Lung (tissue), 12 donors: ENCODE data around the gene C19orf85. TPM values are rescaled to one million over a fixed set of nuclear protein-coding genes. Genes with fewer than 3 reads are reported as not detected.

ENCODE experiments used
- ATAC-seq: fragments of 200-7000 bp; cut with Tn5 transposase; one replicate; pipeline ENCODE4 v1.9.1; 2020; ENCODE audit warnings: moderate number of reproducible peaks; ENCODE audit not compliant: insufficient read depth, low FRiP score
- DNase-seq, 3 donors: peaks; one replicate each; pipeline ENCODE4 v3.0.0-alpha.2; 2013 to 2017
- H3K27ac ChIP-seq, 2 donors: one replicate each; pipeline ENCODE4 v1.5.1; 2013; ENCODE audit warnings: mild to moderate bottlenecking in 2 of 2, moderate library complexity in 2 of 2, control low read depth in 1 of 2, inconsistent platforms in 1 of 2, low read depth in 1 of 2, low read length in 1 of 2
- H3K27me3 ChIP-seq, 3 donors: one replicate each; pipeline ENCODE4 v1.5.1; 2013; ENCODE audit warnings: low read length in 2 of 3; ENCODE audit not compliant: control insufficient read depth in 3 of 3, insufficient read depth in 3 of 3
- H3K36me3 ChIP-seq, 4 donors: one replicate each; pipeline ENCODE4 v1.5.1; 2013; ENCODE audit warnings: low read length in 4 of 4, mild to moderate bottlenecking in 1 of 4, moderate library complexity in 1 of 4; ENCODE audit not compliant: control insufficient read depth in 4 of 4, insufficient read depth in 4 of 4
- H3K4me1 ChIP-seq, 5 donors: one replicate each; pipeline ENCODE4 v1.5.1; 2013; ENCODE audit warnings: low read length in 5 of 5, mild to moderate bottlenecking in 2 of 5, moderate library complexity in 1 of 5; ENCODE audit not compliant: control insufficient read depth in 5 of 5, insufficient read depth in 5 of 5
- H3K4me3 ChIP-seq: one replicate; pipeline ENCODE4 v1.5.1; 2013; ENCODE audit warnings: mild to moderate bottlenecking, control low read depth, moderate library complexity
- H3K9ac ChIP-seq, 2 donors: one replicate each; pipeline ENCODE4 v1.5.1; 2013; ENCODE audit warnings: low read length in 2 of 2, control low read depth in 1 of 2; ENCODE audit not compliant: insufficient read depth in 1 of 2
- H3K9me3 ChIP-seq, 4 donors: one replicate each; pipeline ENCODE4 v1.5.1; 2013; ENCODE audit warnings: low read length in 3 of 4, mild to moderate bottlenecking in 1 of 4, moderate library complexity in 1 of 4; ENCODE audit not compliant: control insufficient read depth in 4 of 4, insufficient read depth in 3 of 4
- CTCF ChIP-seq: IDR thresholded peaks from 2 replicates; pipeline ENCODE4 v1.5.1; 2012; ENCODE audit warnings: mild to moderate bottlenecking; ENCODE audit errors: control extremely low read depth, extremely low read depth
- WGBS, 2 donors: extraction: QIAGEN DNeasy Blood & Tissue Kit; methylation state at CpG; one replicate each; pipeline ENCODE4 v1.1.7; 2013; 5-methylcytosine and 5-hydroxymethylcytosine counted together
- polyA plus RNA-seq, 2 donors: library from polyadenylated mRNA; stranded (reverse); fragments of 200-250 nt; gene quantifications; one replicate each; pipeline ENCODE4 v1.2.1, GENCODE V29; 2013
- total RNA-seq, 2 donors: library from RNA; depleted of rRNA in 1 of 2; stranded (reverse); fragments of >200 nt in 1 of 2; gene quantifications; one replicate each; pipeline ENCODE4 v1.2.1, GENCODE V29; 2014 to 2021
- donor health status: control.
- donor health status: control.
- donor health status: Bipolar disorder and iron deficiency.
- donor health status: healthy.
- donor health status: DM: yes; HTN: yes; CAD: no.

Gene C19orf85
- total and polyA plus RNA-seq, 4 donors: not detected

GRCh38 chr19:55440411-55441105, 24.0 kb downstream of the C19orf85 start:
- H3K4me3 ChIP-seq: no peak overlapping the region
- 8 to 10% methylated on average over 32 to 39 of the region's 39 CpGs for WGBS, 2 donors
- peaks cover 0 to 11% (median 0%) of the 10 kb centered on the region in 5 donors for H3K4me1 ChIP-seq
- ATAC-seq: no peak
- no peaks in the 10 kb centered on the region for H3K36me3 ChIP-seq
- peaks cover 0 to 10% (median 0%) of the 10 kb centered on the region in 4 donors for H3K9me3 ChIP-seq
- no peak overlapping the region for H3K27ac ChIP-seq
- TF ChIP-seq CTCF: no peak
- no peak overlapping the region for H3K9ac ChIP-seq
- no peak for DNase-seq
- peaks cover 12 to 64% (median 47%) of the 10 kb centered on the region in 3 donors for H3K27me3 ChIP-seq

- 83 to 88% methylated on average over 5 of the region's 5 CpGs for WGBS, 2 donors
- Histone ChIP-seq H3K4me3 (no peak overlapping the region), H3K9ac (no peak overlapping the region), H3K36me3 (no peaks in the 10 kb centered on the region), H3K27me3 (peaks cover 8 to 55% (median 41%) of the 10 kb centered on the region in 3 donors), H3K27ac (no peak overlapping the region), H3K9me3 (peaks cover 0 to 8% (median 0%) of the 10 kb centered on the region in 4 donors), H3K4me1 (peaks cover 0 to 11% (median 0%) of the 10 kb centered on the region in 5 donors)
- DNase-seq: no peak
- ATAC-seq: no peak
- no peak for TF ChIP-seq CTCF
Measured at GRCh38 chr19:55439052-55439451, 25.5 kb downstream of the C19orf85 start.

GRCh38 chr19:55437410-55437809, 27.1 kb downstream of the C19orf85 start:
- no peak for TF ChIP-seq CTCF
- Histone ChIP-seq H3K27ac (no peak overlapping the region), H3K4me3 (no peak overlapping the region), H3K9me3 (peaks cover 0 to 8% (median 0%) of the 10 kb centered on the region in 4 donors), H3K4me1 (peaks cover 0 to 11% (median 0%) of the 10 kb centered on the region in 5 donors), H3K27me3 (peaks cover 16 to 52% (median 41%) of the 10 kb centered on the region in 3 donors), H3K9ac (no peak overlapping the region), H3K36me3 (no peaks in the 10 kb centered on the region)
- ATAC-seq (no peak), DNase-seq (peak; percentile 74 to 82 (median 80))
- 1 to 4% methylated on average over 16 to 17 of the region's 17 CpGs for WGBS, 2 donors

GRCh38 chr19:55436847-55437246, 27.7 kb downstream of the C19orf85 start:
- DNase-seq: no peak
- 41 to 45% methylated on average over 8 of the region's 8 CpGs for WGBS, 2 donors
- Histone ChIP-seq H3K4me1 (peaks cover 0 to 8% (median 0%) of the 10 kb centered on the region in 5 donors), H3K36me3 (no peaks in the 10 kb centered on the region), H3K27ac (no peak overlapping the region), H3K27me3 (peaks cover 16 to 53% (median 44%) of the 10 kb centered on the region in 3 donors), H3K4me3 (no peak overlapping the region), H3K9ac (no peak overlapping the region), H3K9me3 (peaks cover 0 to 8% (median 0%) of the 10 kb centered on the region in 4 donors)
- TF ChIP-seq CTCF: no peak
- ATAC-seq: no peak
